ENCODE data around the gene CTAGE8.
"Not testable (repeated sequence)": the region's sequence is repeated elsewhere in the genome, so short reads cannot be mapped to it uniquely, and the experiment has no call there.

CTAGE8 gene

GRCh38 chr7:144228810-144229209 lies 40.3 kb downstream of the CTAGE8 start:
- H3K4me1 Mint-ChIP-seq (ENCODE audit: low read depth); H3K4me3 Mint-ChIP-seq; H3K9me3 Mint-ChIP-seq (ENCODE audit: low read depth); H3K27me3 Mint-ChIP-seq; H3K27ac Mint-ChIP-seq; H3K36me3 Mint-ChIP-seq: not testable (repeated sequence)

- H3K27me3 Mint-ChIP-seq; H3K4me1 Mint-ChIP-seq (ENCODE audit: low read depth); H3K36me3 Mint-ChIP-seq; H3K4me3 Mint-ChIP-seq; H3K9me3 Mint-ChIP-seq (ENCODE audit: low read depth); H3K27ac Mint-ChIP-seq: not testable (repeated sequence)
These were observed 42.2 kb downstream of the CTAGE8 start for GRCh38 chr7:144226866-144227265.

DNA sequence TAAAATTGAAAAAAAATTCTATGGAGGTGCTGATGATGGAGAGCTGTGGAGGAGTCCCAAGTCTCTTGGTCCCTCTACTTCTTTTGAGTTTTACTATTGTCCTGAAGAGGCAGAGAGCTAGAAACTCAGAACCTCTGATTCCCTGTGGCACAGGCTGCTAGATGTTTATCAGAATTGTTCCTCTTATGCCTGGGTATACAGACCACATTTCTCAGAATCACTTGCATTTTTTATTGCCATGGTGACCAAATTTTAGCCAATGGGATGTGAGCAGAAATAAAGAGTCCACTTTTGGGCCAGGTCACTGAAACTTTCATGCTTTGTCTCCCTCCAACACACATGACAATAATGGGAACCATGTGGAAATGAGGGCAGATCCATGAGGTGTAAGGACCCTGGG lies 45.4 kb downstream of the CTAGE8 start:
- H3K4me3 Mint-ChIP-seq; H3K4me1 Mint-ChIP-seq (ENCODE audit: low read depth); H3K27me3 Mint-ChIP-seq; H3K9me3 Mint-ChIP-seq (ENCODE audit: low read depth); H3K27ac Mint-ChIP-seq; H3K36me3 Mint-ChIP-seq: not testable (repeated sequence)

DNA sequence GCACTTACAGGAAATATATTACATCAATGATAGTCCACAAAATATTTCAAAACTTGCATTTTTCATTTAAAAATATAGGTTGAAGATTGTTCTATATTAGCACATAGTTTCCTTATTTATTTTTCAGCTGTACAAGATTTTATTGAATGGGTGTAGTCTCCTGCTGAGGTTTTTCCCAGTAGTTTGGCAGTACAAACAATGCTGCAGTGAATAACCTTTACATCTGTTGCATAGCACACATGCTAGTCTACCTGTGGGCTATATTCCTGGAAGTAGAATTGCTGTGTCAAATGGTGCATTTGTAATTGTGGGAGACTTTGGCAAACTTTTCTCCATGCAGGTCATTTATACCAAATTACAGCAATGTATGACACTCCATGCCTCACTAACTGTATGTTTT lies 48.6 kb downstream of the CTAGE8 start:
- not testable (repeated sequence) for H3K27me3 Mint-ChIP-seq; H3K4me1 Mint-ChIP-seq (ENCODE audit: low read depth); H3K9me3 Mint-ChIP-seq (ENCODE audit: low read depth); H3K27ac Mint-ChIP-seq; H3K36me3 Mint-ChIP-seq; H3K4me3 Mint-ChIP-seq

DNA sequence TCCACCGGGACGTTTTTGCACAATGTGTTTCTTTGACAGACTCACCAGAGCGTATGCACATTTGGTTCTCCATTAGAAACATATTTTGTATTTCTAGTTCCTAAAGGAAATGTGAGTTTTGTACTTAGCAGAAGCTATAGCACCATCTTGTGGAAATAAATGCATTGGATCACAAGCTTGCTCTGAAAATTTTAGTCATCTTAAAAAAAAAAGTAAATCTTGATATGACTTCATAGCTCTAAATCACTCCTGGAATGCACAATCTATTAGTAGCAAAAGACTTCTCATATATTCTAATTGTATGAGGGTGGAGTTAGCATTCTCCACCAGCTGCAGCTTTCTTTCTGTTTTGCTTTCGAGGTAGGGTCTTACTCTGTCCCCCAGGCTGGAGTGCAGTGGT lies 49.9 kb downstream of the CTAGE8 start:
- H3K4me3 Mint-ChIP-seq; H3K36me3 Mint-ChIP-seq; H3K4me1 Mint-ChIP-seq (ENCODE audit: low read depth); H3K9me3 Mint-ChIP-seq (ENCODE audit: low read depth); H3K27ac Mint-ChIP-seq; H3K27me3 Mint-ChIP-seq: not testable (repeated sequence)

- not testable (repeated sequence) for H3K27me3 Mint-ChIP-seq; H3K9me3 Mint-ChIP-seq (ENCODE audit: low read depth); H3K27ac Mint-ChIP-seq; H3K4me1 Mint-ChIP-seq (ENCODE audit: low read depth); H3K36me3 Mint-ChIP-seq; H3K4me3 Mint-ChIP-seq
These were observed 50.5 kb downstream of the CTAGE8 start for GRCh38 chr7:144218581-144218980.

DNA sequence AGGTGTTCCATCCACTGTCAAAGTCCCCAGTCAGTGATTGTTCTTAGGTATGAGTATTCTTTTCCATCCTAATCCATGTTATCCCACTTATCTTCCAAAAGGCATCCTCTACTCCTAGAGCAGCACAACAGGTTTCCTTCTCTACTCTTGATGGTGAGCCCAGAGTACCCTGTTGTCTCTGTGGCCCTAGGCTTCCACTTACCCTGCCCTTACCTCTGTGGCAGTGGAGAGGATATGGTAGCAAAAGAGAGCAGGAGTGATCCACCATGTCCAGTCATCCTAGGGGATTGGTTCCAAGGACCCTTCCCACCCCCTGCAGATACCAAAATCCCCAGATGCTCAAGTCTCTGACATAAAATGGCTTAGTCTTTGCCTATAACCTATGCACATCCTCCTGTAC lies 51.9 kb downstream of the CTAGE8 start:
- H3K36me3 Mint-ChIP-seq; H3K4me3 Mint-ChIP-seq; H3K27me3 Mint-ChIP-seq; H3K9me3 Mint-ChIP-seq (ENCODE audit: low read depth); H3K27ac Mint-ChIP-seq; H3K4me1 Mint-ChIP-seq (ENCODE audit: low read depth): not testable (repeated sequence)
